ENCODE data around the gene NFATC3. TPM values are rescaled to one million over a fixed set of nuclear protein-coding genes. Genes with fewer than 3 reads are reported as not detected.

The NFATC3 gene
- total RNA-seq, 1 donor from 2014 or later, result 15.2 TPM

GRCh38 chr16:68238029-68238345 lies 152.8 kb downstream of the NFATC3 start:
- peak overlapping the region; percentile 41 for H3K4me3 ChIP-seq (ENCODE audit: low read depth, low read length)
- TF ChIP-seq CTCF (IDR thresholded peaks at IDR 0.05; ENCODE audit: insufficient read depth, low read length, poor library complexity, severe bottlenecking), result no peak
- no peak for DNase-seq (ENCODE audit: low read depth)
- no peaks in the 10 kb centered on the region for H3K36me3 ChIP-seq (ENCODE audit: control insufficient read depth, insufficient read depth, low read length)
- H3K27me3 ChIP-seq (ENCODE audit: control insufficient read depth, insufficient read depth, low read length), result no peaks in the 10 kb centered on the region

- H3K36me3 ChIP-seq (ENCODE audit: control insufficient read depth, insufficient read depth, low read length), result no peaks in the 10 kb centered on the region
- DNase-seq (ENCODE audit: low read depth), result no peak
- no peak for TF ChIP-seq CTCF (IDR thresholded peaks at IDR 0.05; ENCODE audit: insufficient read depth, low read length, poor library complexity, severe bottlenecking)
These were observed 156.9 kb downstream of the NFATC3 start for GRCh38 chr16:68242085-68242484.

GRCh38 chr16:68242926-68243858 lies 158.0 kb downstream of the NFATC3 start:
- H3K27me3 ChIP-seq (ENCODE audit: control insufficient read depth, insufficient read depth, low read length), result no peaks in the 10 kb centered on the region
- no peak for DNase-seq (ENCODE audit: low read depth)
- no peak overlapping the region for H3K4me3 ChIP-seq (ENCODE audit: low read depth, low read length)

More at GRCh38 chr16:68242085-68242484, 156.9 kb downstream of the NFATC3 start:
- Histone ChIP-seq H3K4me3 (ENCODE audit: low read depth, low read length) (no peak overlapping the region), H3K27me3 (ENCODE audit: control insufficient read depth, insufficient read depth, low read length) (no peaks in the 10 kb centered on the region)

GRCh38 chr16:68244481-68244902 lies 159.3 kb downstream of the NFATC3 start:
- Histone ChIP-seq H3K36me3 (ENCODE audit: control insufficient read depth, insufficient read depth, low read length) (no peaks in the 10 kb centered on the region), H3K27me3 (ENCODE audit: control insufficient read depth, insufficient read depth, low read length) (no peaks in the 10 kb centered on the region), H3K4me3 (ENCODE audit: low read depth, low read length) (peak overlapping the region; percentile 81)
- DNase-seq (ENCODE audit: low read depth), result no peak
- TF ChIP-seq CTCF (IDR thresholded peaks at IDR 0.05; ENCODE audit: insufficient read depth, low read length, poor library complexity, severe bottlenecking), result no peak

More at GRCh38 chr16:68242926-68243858, 158.0 kb downstream of the NFATC3 start:
- H3K36me3 ChIP-seq (ENCODE audit: control insufficient read depth, insufficient read depth, low read length), result no peaks in the 10 kb centered on the region
- TF ChIP-seq CTCF (IDR thresholded peaks at IDR 0.05; ENCODE audit: insufficient read depth, low read length, poor library complexity, severe bottlenecking), result no peak

GRCh38 chr16:68244903-68245853 lies 160.0 kb downstream of the NFATC3 start, which contains the start of gene PLA2G15:
TSS of gene PLA2G15 (plus strand) at chr16:68245373. CDS start at chr16:68245427, 54 bp downstream.
- Histone ChIP-seq H3K36me3 (ENCODE audit: control insufficient read depth, insufficient read depth, low read length) (no peaks in the 10 kb centered on the region), H3K4me3 (ENCODE audit: low read depth, low read length) (peak within 1 kb of the TSS; percentile 81), H3K27me3 (ENCODE audit: control insufficient read depth, insufficient read depth, low read length) (no peaks in the 10 kb centered on the region)
- no peak for DNase-seq (ENCODE audit: low read depth)
- TF ChIP-seq CTCF (IDR thresholded peaks at IDR 0.05; ENCODE audit: insufficient read depth, low read length, poor library complexity, severe bottlenecking), result no peak

Measured in kidney epithelial cell (primary cell).